NAMALWA (cell line): ENCODE data around the gene TPP2.

ENCODE experiments used
- DNase-seq: peaks from one replicate; pipeline ENCODE4 v3.0.0-alpha.2; 2015; ENCODE audit warnings: low spot score

The TPP2 gene

GRCh38 chr13:102597029-102597961, 509 bp downstream of the TPP2 start:
- DNase-seq: peak; percentile 68

GRCh38 chr13:102598061-102598460, 1.3 kb downstream of the TPP2 start:
- DNase-seq: peak; percentile 38

GRCh38 chr13:102599426-102600012, 2.7 kb downstream of the TPP2 start:
- no peak for DNase-seq

GRCh38 chr13:102606537-102607309, 9.9 kb downstream of the TPP2 start:
- DNase-seq: no peak

GRCh38 chr13:102608974-102609373, 12.2 kb downstream of the TPP2 start:
- no peak for DNase-seq

GRCh38 chr13:102609696-102610095, 12.9 kb downstream of the TPP2 start:
- DNase-seq: no peak

- DNase-seq: no peak
These were observed 13.6 kb downstream of the TPP2 start for GRCh38 chr13:102610296-102610895.

GRCh38 chr13:102617697-102618350, 21.0 kb downstream of the TPP2 start:
- no peak for DNase-seq

GRCh38 chr13:102620516-102620915, 23.7 kb downstream of the TPP2 start:
- DNase-seq: no peak

- DNase-seq: no peak
These were observed 30.1 kb downstream of the TPP2 start for GRCh38 chr13:102626928-102627327.

GRCh38 chr13:102628559-102628958, 31.8 kb downstream of the TPP2 start:
- no peak for DNase-seq

- DNase-seq: no peak
These were observed 34.4 kb downstream of the TPP2 start for GRCh38 chr13:102631198-102631597.

GRCh38 chr13:102638741-102639140, 42.0 kb downstream of the TPP2 start:
- DNase-seq: no peak

GRCh38 chr13:102642029-102642428, 45.2 kb downstream of the TPP2 start:
- no peak for DNase-seq

GRCh38 chr13:102642475-102642874, 45.7 kb downstream of the TPP2 start:
- DNase-seq: no peak

GRCh38 chr13:102643656-102644055, 46.9 kb downstream of the TPP2 start:
- DNase-seq: no peak

GRCh38 chr13:102645701-102646100, 48.9 kb downstream of the TPP2 start:
- DNase-seq: no peak

- no peak for DNase-seq
These were observed 51.3 kb downstream of the TPP2 start for GRCh38 chr13:102648046-102648445.

GRCh38 chr13:102650444-102650843, 53.7 kb downstream of the TPP2 start:
- DNase-seq: no peak

- DNase-seq: no peak
These were observed 54.6 kb downstream of the TPP2 start for GRCh38 chr13:102651392-102651791.

GRCh38 chr13:102651892-102652291, 55.1 kb downstream of the TPP2 start:
- no peak for DNase-seq

GRCh38 chr13:102654756-102655155, 58.0 kb downstream of the TPP2 start:
- DNase-seq: no peak
